Stimulated activated CD4-positive, alpha-beta T cell treated with anti-CD3 and anti-CD28 coated beads, Interleukin-1b, Interleukin-23, amount 100 ng/mL, for 1 hour (primary cell): ENCODE data around the gene LMTK3.
"Not testable (repeated sequence)": the region's sequence is repeated elsewhere in the genome, so short reads cannot be mapped to it uniquely, and the experiment has no call there.

ENCODE experiments used
- DNase-seq, 2 donors: peaks; one replicate each; pipeline ENCODE4 v3.0.0-alpha.2; 2020; ENCODE audit warnings: low read depth in 2 of 2

LMTK3 gene

DNA sequence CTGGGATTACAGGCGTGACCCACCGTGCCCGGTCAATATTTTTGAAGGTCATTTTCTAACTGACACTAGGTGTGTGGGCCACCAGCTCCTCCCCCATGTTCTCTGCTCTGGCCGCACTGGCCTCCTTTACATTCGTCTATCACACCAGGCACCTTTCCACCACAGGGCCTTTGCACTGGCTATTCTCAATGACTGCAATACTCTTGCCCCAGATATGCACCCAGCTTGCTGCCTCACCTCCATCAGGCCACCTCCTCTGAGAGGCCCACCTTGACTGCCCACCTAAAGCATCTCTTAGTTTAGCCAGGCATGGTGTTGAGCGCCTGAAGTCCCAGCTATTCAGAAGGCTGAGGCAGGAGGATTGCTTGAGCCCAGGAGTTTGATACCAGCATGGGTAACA lies 30.2 kb upstream of the LMTK3 start:
- no peak for DNase-seq

GRCh38 chr19:48540110-48540509 lies 28.5 kb upstream of the LMTK3 start:
- DNase-seq, result no peak

- no peak for DNase-seq
Measured at GRCh38 chr19:48539503-48540096, 28.0 kb upstream of the LMTK3 start.

DNA sequence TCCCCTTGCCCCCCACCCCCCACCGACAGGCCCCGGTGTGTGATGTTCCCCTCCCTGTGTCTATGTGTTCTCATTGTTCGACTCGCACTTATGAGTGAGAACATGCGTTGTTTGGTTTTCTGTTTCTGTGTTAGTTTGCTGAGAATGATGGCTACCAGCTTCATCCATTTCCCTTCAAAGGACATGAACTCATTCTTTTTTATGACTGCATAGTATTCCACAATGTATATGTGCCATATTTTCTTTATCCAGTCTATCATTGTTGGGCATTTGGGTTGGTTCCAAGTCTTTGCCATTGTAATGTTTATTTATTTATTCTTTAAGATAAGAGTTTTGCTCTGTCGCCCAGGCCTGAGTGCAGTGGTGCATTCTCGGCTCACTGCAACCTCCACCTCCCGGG lies 26.4 kb upstream of the LMTK3 start:
- DNase-seq, result not testable (repeated sequence)

DNA sequence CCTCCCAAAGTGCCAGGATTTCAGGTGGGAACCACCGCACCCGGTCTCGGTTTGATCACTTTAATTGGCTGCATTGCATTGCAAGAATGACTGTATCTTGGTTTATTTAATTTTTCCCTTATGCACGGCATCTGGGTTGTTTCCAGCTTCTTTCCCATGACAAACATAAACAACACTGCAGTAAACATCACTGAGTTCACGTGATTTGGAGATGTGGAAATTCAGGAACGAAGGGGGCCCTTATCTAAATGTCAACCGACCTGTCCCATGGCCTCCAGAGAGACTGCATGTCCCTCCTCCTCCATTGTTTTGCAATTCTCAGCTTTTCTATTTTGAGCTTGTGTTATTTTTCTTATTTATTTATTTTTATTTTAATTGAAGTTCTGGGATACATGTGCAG lies 25.9 kb upstream of the LMTK3 start:
- no peak for DNase-seq

DNA sequence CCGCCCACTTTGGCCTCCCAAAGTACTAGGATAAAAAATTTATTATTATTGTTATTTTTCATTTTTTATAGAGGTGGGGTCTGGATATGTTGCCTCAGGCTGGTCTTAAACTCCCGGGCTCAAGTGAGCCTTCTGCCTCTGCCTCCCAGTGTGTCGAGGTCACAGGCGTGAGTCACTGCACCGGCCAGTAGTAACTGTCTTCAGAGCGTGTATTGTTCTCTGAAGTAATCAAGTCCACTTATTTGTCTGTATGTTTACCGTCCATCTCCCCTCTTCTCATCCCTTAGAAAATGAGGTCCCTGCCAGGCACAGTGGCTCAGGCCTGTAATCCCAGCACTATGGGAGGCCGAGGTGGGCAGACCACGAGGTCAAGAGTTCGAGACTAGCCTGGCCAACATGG lies 22.1 kb upstream of the LMTK3 start:
- no peak for DNase-seq

DNA sequence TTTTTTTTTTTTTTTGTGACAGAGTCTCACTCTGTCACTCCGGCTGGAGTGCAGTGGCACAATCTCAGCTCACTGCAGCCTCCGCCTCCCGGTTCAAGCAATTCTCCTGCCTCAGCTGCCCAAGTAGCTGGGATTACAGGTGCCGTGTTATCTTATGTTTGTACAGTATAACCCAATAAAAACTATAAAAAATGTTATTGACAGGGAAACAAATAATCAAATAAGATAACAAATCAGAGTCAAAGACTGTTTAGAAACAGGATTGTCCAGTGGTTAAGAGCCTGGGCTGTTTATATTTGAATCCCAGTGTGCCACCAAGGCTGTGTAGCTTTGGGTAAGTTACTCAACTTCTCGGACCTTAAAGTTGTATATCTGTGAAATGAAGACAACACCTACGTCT lies 19.1 kb upstream of the LMTK3 start:
- DNase-seq, result no peak

GRCh38 chr19:48530066-48530720 lies 18.6 kb upstream of the LMTK3 start:
- DNase-seq, result no peak

- no peak for DNase-seq
Measured at GRCh38 chr19:48529156-48529555, 17.5 kb upstream of the LMTK3 start.

- DNase-seq, result no peak
Measured at GRCh38 chr19:48524732-48525131, 13.1 kb upstream of the LMTK3 start.

DNA sequence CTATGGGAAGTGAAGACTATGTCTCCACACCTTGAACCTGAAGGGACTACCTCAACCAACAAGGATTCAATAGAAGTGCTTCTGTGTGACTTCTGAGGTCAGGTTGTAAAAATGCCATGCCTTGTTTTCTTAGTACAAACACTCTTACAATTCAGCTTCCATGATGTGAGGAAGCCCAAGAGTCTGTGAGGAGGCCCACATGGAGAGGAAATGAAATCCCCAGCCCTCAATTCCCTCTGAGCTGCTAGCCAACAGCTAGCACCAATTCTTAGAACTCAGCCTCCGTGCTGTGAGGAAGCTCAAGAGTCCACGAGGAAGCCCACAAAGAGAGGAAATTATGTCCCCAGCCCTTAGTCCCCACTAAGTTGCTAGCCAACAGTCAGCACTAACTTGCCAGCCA lies 12.6 kb upstream of the LMTK3 start:
- no peak for DNase-seq

DNA sequence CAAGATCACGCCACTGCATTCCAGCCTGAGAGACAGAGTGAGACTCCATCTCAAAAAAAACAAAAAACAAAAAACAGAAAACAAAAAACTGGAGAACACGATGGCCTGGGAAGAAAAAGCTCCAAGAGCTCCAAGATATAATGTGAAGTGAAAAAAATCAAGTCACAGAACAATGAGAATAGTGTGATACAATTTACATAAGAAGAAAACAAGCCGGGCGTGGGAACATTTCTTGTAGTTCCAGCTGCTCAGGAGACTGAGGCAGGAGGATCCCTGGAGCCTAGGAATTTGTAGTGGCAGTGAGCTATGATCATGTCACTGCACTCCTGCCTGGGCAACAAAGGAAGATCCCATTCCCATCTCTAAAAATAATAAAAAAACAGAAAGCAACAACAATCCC lies 8.5 kb upstream of the LMTK3 start:
- DNase-seq, result no peak

- DNase-seq, result not testable (repeated sequence)
Measured at GRCh38 chr19:48519426-48519825, 7.8 kb upstream of the LMTK3 start.

- no peak for DNase-seq
Measured at GRCh38 chr19:48518207-48518606, 6.6 kb upstream of the LMTK3 start.

DNA sequence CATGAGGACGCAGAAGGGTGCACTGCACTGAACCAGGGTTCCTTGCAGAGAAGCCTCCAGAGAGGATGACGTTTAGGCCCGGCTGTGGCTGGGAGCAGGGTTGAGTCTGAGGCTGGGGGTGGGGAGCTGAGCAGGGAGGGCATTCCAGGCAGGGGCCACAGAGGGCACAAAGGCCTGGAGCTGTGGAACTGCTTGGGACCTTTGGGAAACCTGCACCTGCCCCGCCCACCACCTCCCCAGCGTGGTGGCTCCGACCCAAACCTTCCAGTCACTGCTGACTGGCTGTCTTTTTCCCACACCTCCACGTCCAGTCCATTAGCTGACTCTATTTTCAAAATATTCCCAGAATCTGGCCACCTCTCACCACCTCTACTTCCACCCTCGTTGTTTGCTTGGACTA lies 4.9 kb upstream of the LMTK3 start:
- no peak for DNase-seq

DNA sequence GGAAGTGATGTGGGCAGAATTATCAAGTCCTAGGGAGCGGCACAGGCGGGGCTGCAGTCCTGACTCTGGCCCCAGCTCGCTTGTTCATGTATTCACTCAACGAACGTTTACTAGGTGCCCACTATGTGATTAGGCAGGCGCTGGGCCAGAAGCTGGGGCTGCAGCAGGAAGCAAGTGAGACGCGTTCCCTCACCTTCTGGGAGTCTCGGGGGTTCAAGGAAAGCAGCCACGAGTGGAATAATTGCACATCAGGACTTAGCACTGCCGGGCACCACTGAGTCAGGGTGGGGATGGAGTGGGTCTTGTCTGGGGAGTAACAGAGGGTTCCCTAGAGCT lies 2.5 kb upstream of the LMTK3 start:
- no peak for DNase-seq

GRCh38 chr19:48513289-48514122 lies 1.9 kb upstream of the LMTK3 start:
- peak in 1 of 2 donors; percentile 24 for DNase-seq

DNA sequence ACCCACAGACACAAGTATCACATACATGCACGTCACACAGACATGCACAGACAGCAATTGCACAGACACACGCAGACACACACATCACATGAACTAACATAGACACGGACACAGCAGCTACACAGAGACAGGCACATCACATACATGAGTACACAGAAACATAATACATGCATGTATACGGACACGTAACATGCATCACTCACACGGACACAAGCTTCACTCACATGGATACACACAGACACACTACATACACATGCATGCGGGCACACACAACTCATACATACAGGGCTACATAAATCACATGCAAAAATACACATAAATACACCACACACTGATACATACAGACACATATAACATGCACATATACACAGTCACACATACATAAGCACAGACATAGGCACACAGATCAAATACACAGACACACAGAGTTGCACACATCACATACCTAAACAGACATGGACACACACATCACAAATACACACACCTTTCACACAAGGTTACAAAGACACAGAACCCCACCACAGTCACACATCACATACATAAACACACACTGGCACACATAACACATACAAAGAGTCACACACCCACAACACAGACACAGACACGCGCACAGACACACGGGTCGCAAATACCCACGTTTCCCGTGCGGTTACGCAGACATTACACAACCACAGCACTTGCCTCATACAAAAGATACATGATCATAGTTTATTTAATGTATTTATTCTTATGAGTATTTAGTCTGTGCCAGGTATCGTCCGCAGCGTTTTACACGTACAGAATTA lies 1.1 kb upstream of the LMTK3 start:
- DNase-seq, result no peak

GRCh38 chr19:48511321-48511731 lies 309 bp downstream of the LMTK3 start:
- no peak for DNase-seq

GRCh38 chr19:48510421-48511268 lies 990 bp downstream of the LMTK3 start:
- DNase-seq, result peak; percentile 46 to 59

DNA sequence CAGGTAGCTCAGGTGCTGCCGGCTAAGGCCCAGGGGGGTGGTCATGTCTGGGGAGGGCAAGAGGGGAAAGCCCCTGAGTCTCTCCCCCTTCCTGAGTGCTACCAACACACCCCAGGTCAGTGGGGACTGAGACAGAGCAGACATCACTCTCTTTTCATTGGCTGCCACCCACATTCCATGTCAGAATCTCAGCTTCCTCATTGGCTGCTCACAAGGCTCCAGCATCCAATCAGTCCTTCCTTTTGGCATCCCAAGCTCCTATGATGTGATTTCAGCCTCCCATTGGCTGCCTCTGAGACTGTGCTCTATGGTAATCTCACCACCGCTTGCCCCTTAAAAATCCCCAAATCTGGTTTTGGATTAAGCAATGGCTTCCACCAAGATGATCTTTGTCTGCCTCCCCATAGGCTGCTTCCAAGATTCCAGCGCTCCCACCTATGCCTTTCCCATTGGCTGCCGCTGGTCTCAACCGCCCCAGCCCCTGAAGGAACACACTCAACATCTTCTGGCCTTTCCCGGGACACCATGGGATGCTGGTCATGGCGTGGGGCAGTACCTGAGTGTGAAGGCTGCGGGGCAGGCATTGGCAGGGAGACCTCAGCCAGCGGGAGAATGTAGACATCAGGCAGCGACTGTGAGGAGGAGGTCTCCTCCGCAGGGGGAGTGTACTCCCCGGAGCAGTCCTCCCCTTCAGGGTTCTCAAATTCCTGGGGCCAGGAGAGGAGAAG lies 2.0 kb downstream of the LMTK3 start:
- no peak for DNase-seq
